ENCODE measurements around the gene HOXA10. TPM values are rescaled to one million over a fixed set of nuclear protein-coding genes. Genes with fewer than 3 reads are reported as not detected.
A peak's percentile ranks its signal among the peaks of the same experiment; 100 is the strongest.

The HOXA10 gene
- total RNA-seq, 6 experiments from 2014 or later, result 38.9 to 43.5 (median 41.1) TPM

GRCh38 chr7:27145165-27145913, 28.8 kb downstream of the HOXA10 start:
- peaks cover 14% of the 10 kb centered on the region; the same call in 1 of the 2 replicates for H3K36me3 Mint-ChIP-seq (ENCODE audit: low read depth)
- H3K9me3 Mint-ChIP-seq, result no peaks in the 10 kb centered on the region
- DNase-seq, result no peak
- TF ChIP-seq, protein P1, sequence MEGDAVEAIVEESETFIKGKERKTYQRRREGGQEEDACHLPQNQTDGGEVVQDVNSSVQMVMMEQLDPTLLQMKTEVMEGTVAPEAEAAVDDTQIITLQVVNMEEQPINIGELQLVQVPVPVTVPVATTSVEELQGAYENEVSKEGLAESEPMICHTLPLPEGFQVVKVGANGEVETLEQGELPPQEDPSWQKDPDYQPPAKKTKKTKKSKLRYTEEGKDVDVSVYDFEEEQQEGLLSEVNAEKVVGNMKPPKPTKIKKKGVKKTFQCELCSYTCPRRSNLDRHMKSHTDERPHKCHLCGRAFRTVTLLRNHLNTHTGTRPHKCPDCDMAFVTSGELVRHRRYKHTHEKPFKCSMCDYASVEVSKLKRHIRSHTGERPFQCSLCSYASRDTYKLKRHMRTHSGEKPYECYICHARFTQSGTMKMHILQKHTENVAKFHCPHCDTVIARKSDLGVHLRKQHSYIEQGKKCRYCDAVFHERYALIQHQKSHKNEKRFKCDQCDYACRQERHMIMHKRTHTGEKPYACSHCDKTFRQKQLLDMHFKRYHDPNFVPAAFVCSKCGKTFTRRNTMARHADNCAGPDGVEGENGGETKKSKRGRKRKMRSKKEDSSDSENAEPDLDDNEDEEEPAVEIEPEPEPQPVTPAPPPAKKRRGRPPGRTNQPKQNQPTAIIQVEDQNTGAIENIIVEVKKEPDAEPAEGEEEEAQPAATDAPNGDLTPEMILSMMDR (IDR thresholded peaks at IDR 0.05), result no peak
- no peak overlapping the region for H3K4me3 Mint-ChIP-seq
- H3K4me1 Mint-ChIP-seq (ENCODE audit: low read depth), result peaks cover 30% of the 10 kb centered on the region
- H3K27me3 Mint-ChIP-seq (ENCODE audit: insufficient read depth), result peaks cover 3% of the 10 kb centered on the region; the same call in 1 of the 2 replicates
- H3K27ac Mint-ChIP-seq, result no peak overlapping the region

DNA sequence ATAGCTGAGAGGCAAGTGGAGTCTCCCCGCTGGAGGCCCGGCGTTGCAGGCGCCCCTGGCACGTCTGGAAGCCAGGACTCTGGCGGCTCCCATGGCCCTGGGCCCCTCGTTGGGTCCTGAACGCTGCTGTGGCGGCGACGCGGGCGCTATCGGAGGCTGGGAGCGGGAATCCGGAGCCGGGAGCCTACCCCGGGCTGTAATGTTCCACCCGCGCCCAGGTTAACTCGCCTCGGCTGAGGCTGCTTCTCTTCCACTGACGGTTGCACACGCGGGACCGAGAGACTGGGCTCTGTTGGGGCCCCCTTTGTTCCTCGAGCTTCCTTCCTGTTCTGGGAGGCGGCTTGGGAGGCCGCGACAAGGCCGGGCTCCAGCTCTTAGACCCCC, 29.3 kb downstream of the HOXA10 start:
- Mint-ChIP-seq H3K27ac (no peak overlapping the region), H3K4me3 (no peak overlapping the region)
- TF ChIP-seq, protein P1 (IDR thresholded peaks at IDR 0.05), result no peak

DNA sequence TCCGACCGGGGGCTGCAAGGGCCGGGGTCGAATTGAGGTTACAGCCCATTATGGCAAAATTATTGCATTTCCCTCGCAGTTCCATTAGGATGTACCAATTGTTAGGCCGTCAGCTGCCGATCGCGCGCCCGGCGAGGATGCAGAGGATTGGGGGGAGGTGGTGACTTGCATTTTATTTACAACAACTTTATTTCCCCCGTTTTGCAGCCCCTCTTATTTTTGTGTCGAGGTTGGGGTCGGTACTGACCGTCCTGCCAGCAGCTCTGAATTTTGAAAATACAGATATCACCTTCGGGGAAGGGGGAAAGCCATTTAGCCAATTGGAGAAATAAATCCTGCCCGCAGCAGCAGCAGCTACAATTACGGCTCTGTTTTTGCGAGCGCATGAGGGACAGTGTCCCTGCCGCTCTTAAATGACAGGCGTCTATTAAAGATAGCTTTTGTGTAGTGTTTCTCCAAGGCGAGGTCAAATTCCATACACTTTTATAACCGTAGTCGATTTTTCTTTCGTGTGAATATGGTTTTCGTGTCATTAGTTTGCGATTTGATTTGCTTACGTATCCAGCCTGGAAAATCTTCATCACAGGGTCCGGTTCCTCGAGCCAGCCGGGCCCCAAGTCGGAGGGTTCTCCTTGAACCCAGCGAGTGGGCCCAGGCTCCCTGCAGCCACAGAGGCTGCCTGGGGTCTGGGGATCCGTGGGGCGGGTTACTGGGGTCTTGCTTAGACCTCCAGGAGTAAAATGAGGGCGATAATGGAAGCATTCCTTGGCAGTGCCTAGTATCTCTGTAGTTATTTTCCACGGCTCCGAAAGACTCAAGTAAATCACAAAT, 30.0 kb downstream of the HOXA10 start:
- no peak for DNase-seq
- TF ChIP-seq, protein P1 (IDR thresholded peaks at IDR 0.05), result peak; percentile 2; the same call in 1 of the 2 replicates
- H3K27ac Mint-ChIP-seq, result no peak overlapping the region
- peaks cover 18% of the 10 kb centered on the region for H3K4me1 Mint-ChIP-seq (ENCODE audit: low read depth)
- peaks cover 14% of the 10 kb centered on the region; the same call in 1 of the 2 replicates for H3K36me3 Mint-ChIP-seq (ENCODE audit: low read depth)
- H3K9me3 Mint-ChIP-seq, result no peaks in the 10 kb centered on the region
- H3K4me3 Mint-ChIP-seq, result no peak overlapping the region; the same call in 1 of the 2 replicates
- H3K27me3 Mint-ChIP-seq (ENCODE audit: insufficient read depth), result peaks cover 3% of the 10 kb centered on the region; the same call in 1 of the 2 replicates

More for the DNA sequence above, 29.3 kb downstream of the HOXA10 start:
- no peak for DNase-seq
- Mint-ChIP-seq H3K9me3 (no peaks in the 10 kb centered on the region), H3K27me3 (ENCODE audit: insufficient read depth) (peaks cover 3% of the 10 kb centered on the region; the same call in 1 of the 2 replicates), H3K36me3 (ENCODE audit: low read depth) (peaks cover 14% of the 10 kb centered on the region; the same call in 1 of the 2 replicates), H3K4me1 (ENCODE audit: low read depth) (peaks cover 24% of the 10 kb centered on the region)

DNA sequence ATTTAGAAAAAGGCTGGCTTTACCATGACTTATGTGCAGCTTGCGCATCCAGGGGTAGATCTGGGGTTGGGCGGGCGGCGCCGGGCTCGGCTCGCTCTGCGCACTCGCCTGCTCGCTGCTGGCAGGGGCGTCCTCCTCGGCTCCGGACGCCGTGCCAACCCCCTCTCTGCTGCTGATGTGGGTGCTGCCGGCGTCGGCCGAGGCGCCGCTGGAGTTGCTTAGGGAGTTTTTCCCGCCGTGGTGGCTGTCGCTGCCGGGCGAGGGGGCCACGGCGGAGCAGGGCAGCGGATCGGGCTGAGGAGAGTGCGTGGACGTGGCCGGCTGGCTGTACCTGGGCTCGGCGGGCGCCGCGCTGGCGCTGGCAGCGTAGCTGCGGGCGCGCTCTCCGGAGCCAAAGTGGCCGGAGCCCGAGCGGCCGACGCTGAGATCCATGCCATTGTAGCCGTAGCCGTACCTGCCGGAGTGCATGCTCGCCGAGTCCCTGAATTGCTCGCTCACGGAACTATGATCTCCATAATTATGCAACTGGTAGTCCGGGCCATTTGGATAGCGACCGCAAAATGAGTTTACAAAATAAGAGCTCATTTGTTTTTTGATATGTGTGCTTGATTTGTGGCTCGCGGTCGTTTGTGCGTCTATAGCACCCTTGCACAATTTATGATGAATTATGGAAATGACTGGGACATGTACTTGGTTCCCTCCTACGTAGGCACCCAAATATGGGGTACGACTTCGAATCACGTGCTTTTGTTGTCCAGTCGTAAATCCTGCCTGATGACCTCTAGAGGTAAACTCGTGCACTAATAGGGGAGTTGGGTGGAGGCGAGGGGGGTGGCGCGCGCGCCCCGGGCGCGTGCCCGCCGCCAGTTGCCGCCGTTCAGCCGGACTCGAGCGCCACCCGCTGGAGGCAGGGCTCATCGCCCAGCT, 30.8 kb downstream of the HOXA10 start, which contains the start of gene HOXA5:
HOXA5 (minus strand) TSS at position 659 of the 927 bp plus-strand sequence; CDS start at position 585, 74 bp downstream.
- DNase-seq, result peak; percentile 88
- H3K4me1 Mint-ChIP-seq (ENCODE audit: low read depth), result peaks cover 11% of the 10 kb centered on the region
- H3K27ac Mint-ChIP-seq, result peak within 1 kb of the TSS; percentile 62; the same call in 1 of the 2 replicates
- peaks cover 3% of the 10 kb centered on the region; the same call in 1 of the 2 replicates for H3K27me3 Mint-ChIP-seq (ENCODE audit: insufficient read depth)
- peak within 1 kb of the TSS; percentile 86 for H3K4me3 Mint-ChIP-seq
- TF ChIP-seq, protein P1 (IDR thresholded peaks at IDR 0.05), result peak; percentile 91
- H3K9me3 Mint-ChIP-seq, result no peaks in the 10 kb centered on the region
- H3K36me3 Mint-ChIP-seq (ENCODE audit: low read depth), result peaks cover 18% of the 10 kb centered on the region

Measured in HFFc6 (cell line).